ENCODE data around the gene PARP16.

- TF ChIP-seq CTCF (IDR thresholded peaks at IDR 0.05) (no peak), POLR2AphosphoS5 (IDR thresholded peaks at IDR 0.05; ENCODE audit: insufficient read depth in 1 of 2, low read depth in 1 of 2) (no peak)
These were observed 54.2 kb downstream of the PARP16 start for GRCh38 chr15:65232520-65232919.

Data from vagina (tissue), 2 donors.